Measurements from ENCODE around the gene ROR2. TPM values are rescaled to one million over a fixed set of nuclear protein-coding genes. Genes with fewer than 3 reads are reported as not detected.

The ROR2 gene
- total RNA-seq, 1 experiment from 2014 or later = 2.7 TPM

DNA sequence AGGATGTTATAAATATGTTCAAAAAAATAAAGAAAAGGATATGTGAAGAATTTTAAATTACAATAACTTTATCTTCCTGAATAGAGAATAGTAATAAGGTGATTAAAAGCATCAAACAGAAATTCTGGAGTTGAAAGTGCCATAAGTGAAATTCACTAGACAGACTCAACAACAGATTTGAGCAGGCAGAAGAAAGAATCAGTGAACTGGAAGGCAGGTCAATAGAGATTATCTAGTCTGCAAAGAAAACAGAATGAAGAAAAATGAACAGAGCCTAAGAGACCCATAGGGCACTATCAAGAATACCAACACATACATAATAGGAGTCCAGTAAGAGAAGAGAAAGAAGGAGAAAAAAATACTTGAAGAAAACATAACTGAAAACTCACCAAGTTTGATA is 162.1 kb downstream of the ROR2 start:
- H3K27me3 ChIP-seq (ENCODE audit: insufficient read depth, low read length) = no peaks in the 10 kb centered on the region
- H4K5ac ChIP-seq (ENCODE audit: insufficient read length, low read depth, low read length) = no peak overlapping the region
- H2AFZ ChIP-seq (ENCODE audit: low read length) = no peak overlapping the region
- H3K9ac ChIP-seq (ENCODE audit: extremely low read depth, insufficient read length, low read length) = no peak overlapping the region
- no peak overlapping the region for H2AK5ac ChIP-seq (ENCODE audit: insufficient read length, low read length)
- H3K27ac ChIP-seq (ENCODE audit: insufficient read length, low read depth, low read length) = no peak overlapping the region
- H3K14ac ChIP-seq (ENCODE audit: insufficient read depth, low read length) = no peak overlapping the region
- no peak overlapping the region for H3K4me3 Mint-ChIP-seq
- H3K36me3 Mint-ChIP-seq (ENCODE audit: insufficient read depth in 1 of 3, low read depth in 3 of 3) = peaks cover 0 to 19% (median 0%) of the 10 kb centered on the region in 3 experiments; a peak in 3 of 7 replicates
- no peak overlapping the region for H3K4ac ChIP-seq (ENCODE audit: low read depth, low read length)
- H3K4me1 Mint-ChIP-seq = no peaks in the 10 kb centered on the region
- no peaks in the 10 kb centered on the region for H3K9me3 ChIP-seq (ENCODE audit: control insufficient read depth, low read depth, low read length)
- H2BK15ac ChIP-seq (ENCODE audit: low read depth, low read length) = no peak overlapping the region
- TF ChIP-seq, protein P1, sequence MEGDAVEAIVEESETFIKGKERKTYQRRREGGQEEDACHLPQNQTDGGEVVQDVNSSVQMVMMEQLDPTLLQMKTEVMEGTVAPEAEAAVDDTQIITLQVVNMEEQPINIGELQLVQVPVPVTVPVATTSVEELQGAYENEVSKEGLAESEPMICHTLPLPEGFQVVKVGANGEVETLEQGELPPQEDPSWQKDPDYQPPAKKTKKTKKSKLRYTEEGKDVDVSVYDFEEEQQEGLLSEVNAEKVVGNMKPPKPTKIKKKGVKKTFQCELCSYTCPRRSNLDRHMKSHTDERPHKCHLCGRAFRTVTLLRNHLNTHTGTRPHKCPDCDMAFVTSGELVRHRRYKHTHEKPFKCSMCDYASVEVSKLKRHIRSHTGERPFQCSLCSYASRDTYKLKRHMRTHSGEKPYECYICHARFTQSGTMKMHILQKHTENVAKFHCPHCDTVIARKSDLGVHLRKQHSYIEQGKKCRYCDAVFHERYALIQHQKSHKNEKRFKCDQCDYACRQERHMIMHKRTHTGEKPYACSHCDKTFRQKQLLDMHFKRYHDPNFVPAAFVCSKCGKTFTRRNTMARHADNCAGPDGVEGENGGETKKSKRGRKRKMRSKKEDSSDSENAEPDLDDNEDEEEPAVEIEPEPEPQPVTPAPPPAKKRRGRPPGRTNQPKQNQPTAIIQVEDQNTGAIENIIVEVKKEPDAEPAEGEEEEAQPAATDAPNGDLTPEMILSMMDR (conservative IDR thresholded peaks at IDR 0.05) = no peak
- H4K20me1 ChIP-seq (ENCODE audit: control insufficient read depth, insufficient read depth, insufficient read length) = no peaks in the 10 kb centered on the region
- no peak overlapping the region for H3K4me2 ChIP-seq (ENCODE audit: insufficient read depth, insufficient read length, low read length)
- no peaks in the 10 kb centered on the region for H3K4me1 ChIP-seq (ENCODE audit: insufficient read depth, low read length)
- peaks cover 9% of the 10 kb centered on the region for H3K27me3 Mint-ChIP-seq (ENCODE audit: low read depth)
- peaks cover 9 to 15% of the 10 kb centered on the region in 2 experiments; a peak in 4 of 5 replicates for H3K9me3 Mint-ChIP-seq
- no peak overlapping the region for H3K18ac ChIP-seq (ENCODE audit: insufficient read length, low read depth, low read length)
- no peak overlapping the region for H3K23ac ChIP-seq (ENCODE audit: insufficient read length, low read depth, low read length)
- H2BK20ac ChIP-seq (ENCODE audit: low read depth, low read length, poor library complexity, severe bottlenecking) = no peak overlapping the region
- H2BK5ac ChIP-seq (ENCODE audit: insufficient read length, low read length) = no peak overlapping the region
- no peak overlapping the region for H2BK12ac ChIP-seq (ENCODE audit: insufficient read length, low read depth, low read length)
- no peaks in the 10 kb centered on the region for H3K79me1 ChIP-seq (ENCODE audit: insufficient read depth, low read depth, low read length, poor library complexity, severe bottlenecking)
- H3T11ph ChIP-seq (ENCODE audit: low read length) = no peak overlapping the region
- H4K8ac ChIP-seq (replicated peaks; ENCODE audit: insufficient read length, low read depth, low read length) = no peak overlapping the region
- no peak for DNase-seq
- H3K79me2 ChIP-seq (ENCODE audit: insufficient read depth, low read length) = no peaks in the 10 kb centered on the region
- no peak overlapping the region for H4K91ac ChIP-seq (ENCODE audit: insufficient read length, low read depth, low read length)
- no peaks in the 10 kb centered on the region for H3K23me2 ChIP-seq (ENCODE audit: insufficient read length, low read depth, low read length, poor library complexity, severe bottlenecking)
- H2BK120ac ChIP-seq (ENCODE audit: low read depth, low read length, poor library complexity, severe bottlenecking) = no peak overlapping the region
- no peak overlapping the region for H3K56ac ChIP-seq (ENCODE audit: insufficient read length, low read depth, low read length)
- H3K27ac Mint-ChIP-seq = no peak overlapping the region
